Mammary epithelial cell (primary cell): ENCODE data around the gene CCDC187.

ENCODE experiments used
- CTCF ChIP-seq, 2 donors: IDR thresholded peaks in 1 of 2; conservative IDR thresholded peaks in 1 of 2; 2 replicates each; pipeline ENCODE4 v1.5.1; 2011 to 2012; ENCODE audit warnings: inconsistent platforms in 2 of 2, low read length in 2 of 2, mild to moderate bottlenecking in 2 of 2, control low read depth in 1 of 2, low read depth in 1 of 2; ENCODE audit not compliant: insufficient read depth in 1 of 2; ENCODE audit errors: extremely low read depth in 1 of 2
- EZH2 ChIP-seq: IDR thresholded peaks from 2 replicates; pipeline ENCODE4 v1.6.1; 2012; ENCODE audit warnings: low read length, inconsistent platforms, borderline replicate concordance

GRCh38 chr9:136264441-136265405, 39.2 kb downstream of the CCDC187 start:
- TF ChIP-seq EZH2 (no peak), CTCF (conservative IDR thresholded peaks at IDR 0.05 in 1 of 2, IDR thresholded peaks at IDR 0.05 in 1 of 2; ENCODE audit: extremely low read depth in 1 of 2, insufficient read depth in 1 of 2, low read depth in 1 of 2, low read length in 2 of 2) (no peak)
